GM12878 (cell line): ENCODE data around the gene HIVEP3. TPM values are rescaled to one million over a fixed set of nuclear protein-coding genes. Genes with fewer than 3 reads are reported as not detected.

Experiments used
- ATAC-seq: fragments of 200-7000 bp; cut with Tn5 transposase; 3 replicates; pipeline ENCODE4 v1.9.1; 2020; ENCODE audit warnings: mild to moderate bottlenecking, moderate library complexity
- BruUV-seq: library from RNA; stranded (reverse); fragments of 400-500 nt; replicated peaks from 2 replicates; lab custom pipeline; 2021; lab: Mats Ljungman, UMichigan
- CTCF ChIA-PET: fragments of 300-600 bp; sonication (Branson Sonifier 250); formaldehyde crosslinking; extraction: SDS; loops from one replicate; lab custom pipeline; 2021; ENCODE audit warnings: inconsistent platforms; lab: Yijun Ruan, JAX
- POLR2A ChIA-PET: fragments of 350-600 bp; formaldehyde crosslinking; extraction: SDS; loops from one replicate; lab custom pipeline; 2021; ENCODE audit warnings: inconsistent platforms; lab: Charles Lee
- RAD21 ChIA-PET: fragments of 300-600 bp; sonication (Branson Sonifier 250); formaldehyde crosslinking; loops from one replicate; lab custom pipeline; 2023; ENCODE audit warnings: antibody characterized with exemption; ENCODE audit not compliant: unreplicated experiment; lab: Charles Lee
- SMC1A ChIA-PET: fragments of 300-600 bp; sonication (Branson Sonifier 250); formaldehyde crosslinking; loops from one replicate; lab custom pipeline; 2023; ENCODE audit not compliant: unreplicated experiment, uncharacterized antibody; lab: Charles Lee
- DNase-seq: peaks from one replicate; pipeline ENCODE4 v3.0.0-alpha.2; 2011; ENCODE audit warnings: low read depth, low spot score
- FAIRE-seq: peaks from 3 replicates; lab custom pipeline; 2011; peaks lifted over from hg19 to GRCh38; lab: Jason Lieb, UNC
- H2AFZ ChIP-seq: 2 replicates; pipeline ENCODE4 v1.6.0; 2011; ENCODE audit warnings: low read depth, low read length, control low read depth; ENCODE audit not compliant: control insufficient read depth
- H3K27ac ChIP-seq: 2 replicates; pipeline ENCODE4 v1.5.1; 2011; ENCODE audit warnings: control low read depth; ENCODE audit not compliant: control insufficient read depth, insufficient read depth
- H3K27me3 ChIP-seq, 2 experiments: replicated peaks in 1 of 2; 2 replicates each; pipeline versions ENCODE4 v1.6.0 to v1.6.1; 2011; ENCODE audit warnings: low read length in 1 of 2; ENCODE audit not compliant: control insufficient read depth in 2 of 2, insufficient read depth in 2 of 2
- H3K36me3 ChIP-seq, 2 experiments: 2 replicates each; pipeline ENCODE4 v1.5.1; 2011; ENCODE audit warnings: low read length in 1 of 2; ENCODE audit not compliant: control insufficient read depth in 2 of 2, insufficient read depth in 2 of 2
- H3K4me1 ChIP-seq: 2 replicates; pipeline ENCODE4 v1.6.1; 2011; ENCODE audit warnings: mild to moderate bottlenecking, low read length, moderate library complexity, mixed read lengths; ENCODE audit not compliant: control insufficient read depth, insufficient read depth
- H3K4me2 ChIP-seq: 2 replicates; pipeline ENCODE4 v1.6.0; 2011; ENCODE audit warnings: control low read depth; ENCODE audit not compliant: control insufficient read depth, insufficient read depth
- H3K4me3 ChIP-seq: fragments of 200-600 bp; sonication (generic); 2 replicates; pipeline ENCODE4 v1.5.1; 2016
- H3K79me2 ChIP-seq: 2 replicates; pipeline ENCODE4 v1.6.0; 2011; ENCODE audit warnings: low read length; ENCODE audit not compliant: control insufficient read depth, insufficient read depth
- H3K9ac ChIP-seq: 2 replicates; pipeline ENCODE4 v1.8.0; 2011; ENCODE audit warnings: low read length, control low read depth, mixed read lengths; ENCODE audit not compliant: control insufficient read depth, insufficient read depth
- H3K9me3 ChIP-seq: replicated peaks from 3 replicates; pipeline ENCODE4 v1.5.1; 2011; ENCODE audit warnings: mild to moderate bottlenecking, low read length; ENCODE audit not compliant: control insufficient read depth, insufficient read depth
- H4K20me1 ChIP-seq: 2 replicates; pipeline ENCODE4 v1.6.0; 2011; ENCODE audit not compliant: control insufficient read depth, insufficient read depth
- CEBPB ChIP-seq, 2 experiments: fragments of 150-350 bp in 1 of 2; IDR thresholded peaks; 2 replicates each; pipeline ENCODE4 v1.6.1; 2012 to 2014; ENCODE audit warnings: low read depth in 2 of 2, low read length in 2 of 2, borderline replicate concordance in 1 of 2, inconsistent platforms in 1 of 2
- CHD1 ChIP-seq: IDR thresholded peaks from 2 replicates; pipeline ENCODE4 v1.6.1; 2012; ENCODE audit warnings: low read depth, low read length, improper control_type of control experiment
- ELK1 ChIP-seq: IDR thresholded peaks from 2 replicates; pipeline ENCODE4 v1.6.1; 2012; ENCODE audit warnings: low read depth, low read length, improper control_type of control experiment
- HDAC2 ChIP-seq: fragments of 200-600 bp; sonication (generic); IDR thresholded peaks from 2 replicates; pipeline ENCODE4 v1.6.1; 2017
- KDM1A ChIP-seq: fragments of 200-600 bp; sonication (generic); IDR thresholded peaks from 2 replicates; pipeline ENCODE4 v1.6.1; 2016; ENCODE audit warnings: borderline replicate concordance
- MEF2B ChIP-seq: fragments of 450-650 bp; IDR thresholded peaks from 2 replicates; pipeline ENCODE4 v1.6.1; 2018; ENCODE audit warnings: mild to moderate bottlenecking, moderate library complexity; ENCODE audit not compliant: partially characterized antibody, poor library complexity, severe bottlenecking
- MLLT1 ChIP-seq: fragments of 450-650 bp; IDR thresholded peaks from 2 replicates; pipeline ENCODE4 v1.6.1; 2016; ENCODE audit warnings: mild to moderate bottlenecking
- MYC ChIP-seq: IDR thresholded peaks from 2 replicates; pipeline ENCODE4 v1.6.1; 2011; ENCODE audit warnings: mild to moderate bottlenecking, low read length, moderate library complexity, inconsistent platforms; ENCODE audit not compliant: insufficient read depth, insufficient replicate concordance, insufficient read length, severe bottlenecking
- NBN ChIP-seq: fragments of 450-650 bp; IDR thresholded peaks from 2 replicates; pipeline ENCODE4 v1.6.1; 2016
- NRF1 ChIP-seq: conservative IDR thresholded peaks from 2 replicates; pipeline ENCODE4 v1.6.1; 2011; ENCODE audit warnings: mild to moderate bottlenecking, low read depth, low read length, improper control_type of control experiment
- PBX3 ChIP-seq: IDR thresholded peaks from 2 replicates; pipeline ENCODE4 v1.6.1; 2011; ENCODE audit warnings: mild to moderate bottlenecking, low read depth, low read length, moderate library complexity; ENCODE audit not compliant: insufficient replicate concordance
- POLR2AphosphoS2 ChIP-seq: IDR thresholded peaks from 2 replicates; pipeline ENCODE4 v1.6.1; 2011; ENCODE audit warnings: low read depth, mild to moderate bottlenecking, low read length, improper control_type of control experiment, moderate library complexity
- POU2F2 ChIP-seq: IDR thresholded peaks from 3 replicates; pipeline ENCODE4 v1.6.1; 2011; ENCODE audit warnings: low read depth, mild to moderate bottlenecking, low read length, borderline replicate concordance
- RCOR1 ChIP-seq: conservative IDR thresholded peaks from 2 replicates; pipeline ENCODE4 v1.6.1; 2012; ENCODE audit warnings: low read depth, low read length, improper control_type of control experiment
- RFX5 ChIP-seq: IDR thresholded peaks from 2 replicates; pipeline ENCODE4 v1.6.1; 2011; ENCODE audit warnings: low read depth, low read length, improper control_type of control experiment
- SP1 ChIP-seq: IDR thresholded peaks from one replicate; pipeline ENCODE4 v1.6.1; 2011; ENCODE audit warnings: low read depth, low read length
- SREBF1 ChIP-seq: IDR thresholded peaks from 2 replicates; pipeline ENCODE4 v1.6.1; 2012; ENCODE audit warnings: mild to moderate bottlenecking, low read length
- ZBTB11 ChIP-seq: fragments of 450-650 bp; formaldehyde crosslinking; IDR thresholded peaks from 2 replicates; pipeline ENCODE4 v1.5.0; 2022; ENCODE audit warnings: mild to moderate bottlenecking, missing genetic modification characterization
- WGBS: methylation state at CpG from one replicate; pipeline ENCODE4 v1.1.6; 2016; ENCODE audit warnings: low lambda C conversion rate; ENCODE audit not compliant: insufficient replicate concordance, insufficient coverage; ENCODE audit errors: missing lambda C conversion rate; 5-methylcytosine and 5-hydroxymethylcytosine counted together
- in situ Hi-C: fragments of 300-500 bp; cut with MboI; formaldehyde crosslinking; loops from 9 replicates; pipeline ENCODE4 v1.14.3; 2018; ENCODE audit warnings: mixed read lengths
- intact Hi-C: fragments of 100-400 bp; cut with micrococcal nuclease; formaldehyde crosslinking; loops from one replicate; pipeline ENCODE4 v1.14.2; 2022; ENCODE audit not compliant: unreplicated experiment
- polyA plus RNA-seq, 11 experiments: library from polyadenylated mRNA; depleted of rRNA in 4 of 11; unstranded in 6 of 11; stranded (reverse) in 5 of 11; fragments of >200 nt; fragmentation: Nextera tagmentation in 4 of 11; fragmentation: Illumina TruSeq in 1 of 11; extraction: Ambion mirVana in 4 of 11; extraction: Trizol in 1 of 11; gene quantifications; 1 replicate in 1 of 11; 2 replicates in 10 of 11; pipeline versions ENCODE4 v1.2.1 to v1.2.3, GENCODE V29; 2011 to 2016; ENCODE audit warnings: inconsistent platforms in 2 of 11, missing spikeins in 2 of 11, low read depth in 1 of 11
- total RNA-seq, 4 experiments: library from RNA; depleted of rRNA in 3 of 4; stranded (reverse); fragments of >200 nt in 3 of 4; fragmentation: Illumina TruSeq in 1 of 4; extraction: Trizol in 1 of 4; gene quantifications; 2 replicates each; pipeline versions ENCODE4 v1.2.1 to v1.2.3, GENCODE V29; 2013 to 2021

The HIVEP3 gene
- total and polyA plus RNA-seq, 10 of the 15 experiments (the other 5 are each of a cell fraction or from before 2014, with no cell fraction given): 1.8 to 13.6 (median 3.8) TPM

- no peak for FAIRE-seq
- Histone ChIP-seq H3K9me3 (no peaks in the 10 kb centered on the region), H3K27me3 (peaks cover 0 to 3% of the 10 kb centered on the region in 2 experiments; a peak in 2 of 4 replicates), H3K79me2 (no peaks in the 10 kb centered on the region), H3K4me2 (no peak overlapping the region), H3K36me3 (no peaks in the 10 kb centered on the region), H3K4me1 (no peaks in the 10 kb centered on the region), H3K27ac (no peak overlapping the region), H2AFZ (no peak overlapping the region), H3K9ac (no peak overlapping the region), H3K4me3 (no peak overlapping the region), H4K20me1 (no peaks in the 10 kb centered on the region)
- POLR2A ChIA-PET: no interaction called here
- RAD21 ChIA-PET: no interaction called here
- intact Hi-C loops (no loop called here), in situ Hi-C loops (no loop called here)
- CTCF ChIA-PET: interaction anchor here (1.4 kb wide), 1 partner anchor 24 kb away, joined by 6 read pairs; no protein-coding TSS in a partner anchor
- BruUV-seq: no TSS peak
- WGBS: 30% methylated on average over 10 of the region's 10 CpGs
- no peak for ATAC-seq
- DNase-seq: no peak
- SMC1A ChIA-PET: no interaction called here
- TF ChIP-seq MEF2B: no peak
- no peak for TF ChIP-seq ELK1
- TF ChIP-seq MLLT1: no peak
- TF ChIP-seq RCOR1: no peak
- no peak for TF ChIP-seq ZBTB11
- no peak for TF ChIP-seq KDM1A
- no peak for TF ChIP-seq HDAC2
- no peak for TF ChIP-seq MYC
- TF ChIP-seq NRF1: no peak
- TF ChIP-seq CEBPB (IDR thresholded peaks at IDR 0.05; ENCODE audit: borderline replicate concordance in 1 of 2, low read depth in 2 of 2, low read length in 2 of 2): no peak
- no peak for TF ChIP-seq CHD1
- no peak for TF ChIP-seq POLR2AphosphoS2
- TF ChIP-seq SREBF1: no peak
- no peak for TF ChIP-seq PBX3
- no peak for TF ChIP-seq RFX5
- TF ChIP-seq SP1: no peak
- no peak for TF ChIP-seq POU2F2
- TF ChIP-seq NBN: no peak
Observed at GRCh38 chr1:41456847-41457540, 461.7 kb downstream of the HIVEP3 start.
